Suprapubic skin (tissue), 4 donors: ENCODE results near the gene CD79A. TPM values are rescaled to one million over a fixed set of nuclear protein-coding genes. Genes with fewer than 3 reads are reported as not detected.

Experiments used
- DNase-seq, 2 donors: peaks; one replicate each; pipeline ENCODE4 v3.0.0-alpha.2; 2019; ENCODE audit warnings: low spot score in 2 of 2
- H3K27ac ChIP-seq: fragments of 200-600 bp; sonication (generic); one replicate; pipeline ENCODE4 v1.5.1; 2019
- H3K27me3 ChIP-seq: fragments of 200-600 bp; sonication (generic); one replicate; pipeline ENCODE4 v1.5.1; 2019
- H3K36me3 ChIP-seq: fragments of 200-600 bp; sonication (generic); one replicate; pipeline ENCODE4 v1.5.1; 2019
- H3K4me1 ChIP-seq: fragments of 200-600 bp; sonication (generic); one replicate; pipeline ENCODE4 v1.5.1; 2019
- H3K4me3 ChIP-seq: fragments of 200-600 bp; sonication (generic); one replicate; pipeline ENCODE4 v1.5.1; 2019; ENCODE audit warnings: mild to moderate bottlenecking
- H3K9me3 ChIP-seq: fragments of 200-600 bp; sonication (generic); one replicate; pipeline ENCODE4 v1.5.1; 2019
- EP300 ChIP-seq: sonication (generic); formaldehyde crosslinking; IDR thresholded peaks from one replicate; pipeline ENCODE4 v1.6.1; 2017; ENCODE audit warnings: antibody characterized with exemption
- POLR2A ChIP-seq, 2 donors: fragments of 450-650 bp; IDR thresholded peaks; one replicate each; pipeline ENCODE4 v1.6.1; 2017; ENCODE audit warnings: antibody characterized with exemption in 2 of 2, mild to moderate bottlenecking in 2 of 2, moderate library complexity in 2 of 2
- POLR2AphosphoS5 ChIP-seq, 3 donors: sonication (generic); formaldehyde crosslinking; IDR thresholded peaks; one replicate each; pipeline ENCODE4 v1.6.1; 2017; ENCODE audit warnings: antibody characterized with exemption in 3 of 3
- WGBS: methylation state at CpG from one replicate; pipeline ENCODE4 v1.1.5; 2018; 5-methylcytosine and 5-hydroxymethylcytosine counted together
- total RNA-seq, 4 donors: library from RNA; depleted of rRNA; stranded (reverse); fragments of >200 nt; gene quantifications; one replicate each; pipeline ENCODE4 v1.1.0, GENCODE V29; 2016
- TF ChIP-seq, protein P1 (sequence below), 2 donors: fragments of 200-600 bp in 1 of 2; fragments of 450-650 bp in 1 of 2; sonication (generic) in 1 of 2; IDR thresholded peaks; one replicate each; pipeline ENCODE4 v1.5.1; 2016 to 2019; ENCODE audit warnings: antibody characterized with exemption in 2 of 2, mild to moderate bottlenecking in 1 of 2, moderate library complexity in 1 of 2

Gene CD79A
- total RNA-seq, 4 donors from 2014 or later, result 3.0 TPM; not detected in 3

DNA sequence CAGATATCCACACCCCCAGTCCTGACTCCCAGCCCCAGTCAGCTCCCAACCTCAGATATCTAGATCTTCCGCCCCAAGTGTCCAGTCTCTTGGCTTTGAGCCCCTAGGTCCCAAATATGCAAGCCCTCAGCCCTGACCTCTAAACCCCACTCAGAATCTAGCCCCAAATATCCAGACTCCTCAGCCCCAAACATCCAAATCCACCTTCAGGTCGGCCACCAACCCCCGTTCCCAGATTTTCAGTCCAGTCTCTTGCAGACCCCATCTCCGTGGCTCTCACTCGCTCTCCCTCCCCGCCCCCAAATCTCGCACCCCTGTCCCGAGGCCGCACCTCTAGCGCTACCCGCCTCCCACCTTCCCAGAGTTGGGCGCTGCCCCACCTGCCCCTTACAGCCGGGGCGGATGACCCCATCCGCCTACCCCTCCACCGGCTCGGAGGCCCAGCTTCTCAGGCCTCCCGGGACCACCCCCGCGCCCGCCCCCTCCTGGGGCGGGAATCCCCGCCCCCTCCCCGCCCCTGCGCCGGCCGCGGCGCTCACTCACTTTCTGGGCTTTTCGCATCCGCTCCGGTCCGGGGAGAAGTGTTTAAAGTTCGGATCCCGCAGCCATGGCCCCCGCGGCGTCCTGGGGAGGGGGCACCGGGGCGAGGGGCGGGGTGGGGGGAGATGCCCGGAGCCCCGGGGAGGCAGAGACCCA, 50.6 kb downstream of the CD79A start:
- Histone ChIP-seq H3K9me3 (no peaks in the 10 kb centered on the region), H3K36me3 (no peaks in the 10 kb centered on the region), H3K4me1 (peaks cover 17% of the 10 kb centered on the region), H3K27me3 (peaks cover 99% of the 10 kb centered on the region), H3K4me3 (peak overlapping the region; percentile 51), H3K27ac (no peak overlapping the region)
- WGBS, result 8% methylated on average over 36 of the region's 43 CpGs
- TF ChIP-seq POLR2AphosphoS5 (IDR thresholded peaks at IDR 0.05) (no peak), EP300 (no peak), POLR2A (IDR thresholded peaks at IDR 0.05) (no peak)
- TF ChIP-seq, protein P1, sequence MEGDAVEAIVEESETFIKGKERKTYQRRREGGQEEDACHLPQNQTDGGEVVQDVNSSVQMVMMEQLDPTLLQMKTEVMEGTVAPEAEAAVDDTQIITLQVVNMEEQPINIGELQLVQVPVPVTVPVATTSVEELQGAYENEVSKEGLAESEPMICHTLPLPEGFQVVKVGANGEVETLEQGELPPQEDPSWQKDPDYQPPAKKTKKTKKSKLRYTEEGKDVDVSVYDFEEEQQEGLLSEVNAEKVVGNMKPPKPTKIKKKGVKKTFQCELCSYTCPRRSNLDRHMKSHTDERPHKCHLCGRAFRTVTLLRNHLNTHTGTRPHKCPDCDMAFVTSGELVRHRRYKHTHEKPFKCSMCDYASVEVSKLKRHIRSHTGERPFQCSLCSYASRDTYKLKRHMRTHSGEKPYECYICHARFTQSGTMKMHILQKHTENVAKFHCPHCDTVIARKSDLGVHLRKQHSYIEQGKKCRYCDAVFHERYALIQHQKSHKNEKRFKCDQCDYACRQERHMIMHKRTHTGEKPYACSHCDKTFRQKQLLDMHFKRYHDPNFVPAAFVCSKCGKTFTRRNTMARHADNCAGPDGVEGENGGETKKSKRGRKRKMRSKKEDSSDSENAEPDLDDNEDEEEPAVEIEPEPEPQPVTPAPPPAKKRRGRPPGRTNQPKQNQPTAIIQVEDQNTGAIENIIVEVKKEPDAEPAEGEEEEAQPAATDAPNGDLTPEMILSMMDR (IDR thresholded peaks at IDR 0.05), result no peak
- no peak for DNase-seq

DNA sequence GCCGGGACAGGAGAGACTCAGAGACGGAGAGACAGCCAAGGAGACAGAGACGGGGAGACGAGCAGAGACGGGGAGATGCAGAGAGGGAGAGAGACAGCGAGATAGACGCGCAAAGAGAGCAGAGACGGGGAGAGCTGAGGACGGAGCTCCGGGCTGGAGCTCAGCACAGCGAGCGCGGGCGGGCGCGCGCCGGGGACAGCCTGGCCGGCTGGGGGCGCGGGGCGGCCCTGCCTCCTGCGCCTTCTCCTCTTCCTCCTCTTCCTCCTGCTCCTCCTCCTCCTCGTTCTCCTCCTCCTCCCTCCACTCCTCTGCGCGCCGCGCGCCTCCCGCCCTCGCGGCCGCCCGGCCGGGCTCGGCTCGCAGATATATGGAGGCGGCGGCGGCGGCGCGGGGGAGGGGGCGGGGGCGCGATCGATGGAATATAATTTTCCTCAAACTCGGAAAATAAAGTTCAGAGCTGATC, 51.2 kb downstream of the CD79A start, which contains the start of gene ERFL:
Gene ERFL, minus strand, starts transcription at position 229 of the 463 bp plus-strand sequence. CDS start 15,530 bp downstream, outside the sequence.
- Histone ChIP-seq H3K9me3 (no peaks in the 10 kb centered on the region), H3K36me3 (no peaks in the 10 kb centered on the region), H3K4me3 (peak within 1 kb of the TSS; percentile 51), H3K27ac (no peak within 1 kb of the TSS), H3K4me1 (peaks cover 17% of the 10 kb centered on the region), H3K27me3 (peaks cover 99% of the 10 kb centered on the region)
- no peak for DNase-seq
- WGBS, result 2% methylated on average over 39 of the region's 49 CpGs
- TF ChIP-seq POLR2AphosphoS5 (IDR thresholded peaks at IDR 0.05), result no peak
- TF ChIP-seq, protein P1 (IDR thresholded peaks at IDR 0.05), result no peak
- TF ChIP-seq POLR2A (IDR thresholded peaks at IDR 0.05), result no peak
- no peak for TF ChIP-seq EP300

GRCh38 chr19:41928754-41929535, 51.9 kb downstream of the CD79A start:
- TF ChIP-seq, protein P1 (IDR thresholded peaks at IDR 0.05), result no peak
- no peak for TF ChIP-seq POLR2AphosphoS5 (IDR thresholded peaks at IDR 0.05)
- no peak for TF ChIP-seq POLR2A (IDR thresholded peaks at IDR 0.05)
- no peak for TF ChIP-seq EP300
- no peaks in the 10 kb centered on the region for H3K36me3 ChIP-seq
- DNase-seq, result no peak
- H3K4me1 ChIP-seq, result peaks cover 17% of the 10 kb centered on the region
- H3K27ac ChIP-seq, result no peak overlapping the region
- no peaks in the 10 kb centered on the region for H3K9me3 ChIP-seq
- H3K4me3 ChIP-seq, result peak overlapping the region; percentile 51
- peaks cover 99% of the 10 kb centered on the region for H3K27me3 ChIP-seq
- 7% methylated on average over 23 of the region's 29 CpGs for WGBS

GRCh38 chr19:41929536-41930071, 52.5 kb downstream of the CD79A start:
- no peaks in the 10 kb centered on the region for H3K9me3 ChIP-seq
- peaks cover 17% of the 10 kb centered on the region for H3K4me1 ChIP-seq
- H3K4me3 ChIP-seq, result no peak overlapping the region
- H3K36me3 ChIP-seq, result no peaks in the 10 kb centered on the region
- no peak for TF ChIP-seq EP300
- 34% methylated on average over 12 of the region's 14 CpGs for WGBS
- H3K27ac ChIP-seq, result no peak overlapping the region
- DNase-seq, result no peak
- peaks cover 99% of the 10 kb centered on the region for H3K27me3 ChIP-seq

DNA sequence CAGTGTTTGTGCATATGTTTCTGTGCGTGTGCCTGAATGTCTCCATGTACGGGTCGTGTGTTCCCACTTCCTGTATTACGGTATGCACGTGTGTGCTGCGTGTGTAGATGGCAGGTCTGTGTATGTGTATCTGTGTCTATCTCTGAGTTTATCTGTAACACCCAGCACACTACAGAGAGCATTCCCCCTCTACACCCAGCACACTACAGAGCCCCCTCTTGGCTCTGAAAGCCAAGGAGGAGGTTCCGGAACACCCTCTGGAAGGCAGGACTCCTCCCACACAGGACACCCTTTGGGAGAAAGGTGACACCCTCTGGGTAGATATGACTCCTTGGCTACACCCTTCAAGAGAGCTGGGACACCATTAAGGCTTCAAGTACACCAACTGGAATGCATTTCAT, 53.2 kb downstream of the CD79A start:
- no peak for DNase-seq
- H3K27me3 ChIP-seq, result peaks cover 99% of the 10 kb centered on the region
- no peaks in the 10 kb centered on the region for H3K36me3 ChIP-seq
- no peak overlapping the region for H3K27ac ChIP-seq
- H3K9me3 ChIP-seq, result no peaks in the 10 kb centered on the region
- WGBS, result 25% methylated on average over 5 of the region's 7 CpGs
- H3K4me3 ChIP-seq, result no peak overlapping the region
- TF ChIP-seq EP300 (no peak), POLR2A (IDR thresholded peaks at IDR 0.05) (no peak), POLR2AphosphoS5 (IDR thresholded peaks at IDR 0.05) (no peak)
- TF ChIP-seq, protein P1 (IDR thresholded peaks at IDR 0.05), result no peak
- H3K4me1 ChIP-seq, result peaks cover 17% of the 10 kb centered on the region

Other genes with a start within 250 kb of the CD79A start
- gene CEACAM7, start 189.0 kb upstream of the CD79A start, total RNA-seq, result 1 to 10 TPM in 3 of 4 donors, under 1 TPM in 1; 0.86 to 9.1 (median 4.6) TPM
- gene CEACAM5, start 168.7 kb upstream of the CD79A start, total RNA-seq, result 10 to 100 TPM in 2 of 4 donors, 1 to 10 TPM in 2; 4.1 to 19.6 (median 14.0) TPM
- gene CEACAM6, start 121.7 kb upstream of the CD79A start, total RNA-seq, result 10 to 100 TPM in 3 of 4 donors, 1 to 10 TPM in 1; 6.0 to 26.2 (median 16.8) TPM
- gene CEACAM3, start 80.7 kb upstream of the CD79A start, total RNA-seq, result under 1 TPM in 1 of 4 donors, not detected in 3; 0.64 TPM
- not detected for gene LYPD4, start 32.6 kb upstream of the CD79A start, total RNA-seq
- not detected for gene DMRTC2, start 32.2 kb upstream of the CD79A start, total RNA-seq
- 1,000 to 10,000 TPM; 1,057 to 2,332 (median 1,706) TPM for gene RPS19, start 17.0 kb upstream of the CD79A start, total RNA-seq
- gene ARHGEF1, start 5.9 kb downstream of the CD79A start, total RNA-seq, result 100 to 1,000 TPM in 1 of 4 donors, 10 to 100 TPM in 3; 61.0 to 173 (median 72.1) TPM
- under 1 TPM in 2 of 4 donors, not detected in 2; 0.21 to 0.72 TPM for gene ERFL, start 51.2 kb downstream of the CD79A start, total RNA-seq
- 100 to 1,000 TPM in 3 of 4 donors, 10 to 100 TPM in 1; 75.2 to 137 (median 125) TPM for gene RABAC1, start 82.0 kb downstream of the CD79A start, total RNA-seq
- not detected for gene ATP1A3, start 117.0 kb downstream of the CD79A start, total RNA-seq
- gene GRIK5, start 192.9 kb downstream of the CD79A start, total RNA-seq, result 1 to 10 TPM in 3 of 4 donors, under 1 TPM in 1; 0.68 to 2.3 (median 1.1) TPM
- gene ZNF574, start 198.9 kb downstream of the CD79A start, total RNA-seq, result 10 to 100 TPM; 31.1 to 42.9 (median 33.5) TPM